Fibroblast of lung (primary cell): ENCODE results near the gene CHD1L. TPM values are rescaled to one million over a fixed set of nuclear protein-coding genes. Genes with fewer than 3 reads are reported as not detected.

ENCODE experiments used
- DNase-seq, 2 donors: peaks; one replicate each; pipeline versions ENCODE4 v3.0.0 to v3.0.0-alpha.2; 2010; ENCODE audit warnings: low read depth in 2 of 2
- H2AFZ ChIP-seq: 2 replicates; pipeline ENCODE4 v1.5.1; 2012; ENCODE audit warnings: low read length, control low read depth, inconsistent platforms
- H3K27ac ChIP-seq: 2 replicates; pipeline ENCODE4 v1.5.1; 2011; ENCODE audit warnings: low read length, control low read depth; ENCODE audit not compliant: insufficient read depth
- H3K27me3 ChIP-seq: 2 replicates; pipeline ENCODE4 v1.5.1; 2011; ENCODE audit warnings: mild to moderate bottlenecking, low read length; ENCODE audit not compliant: control insufficient read depth, insufficient read depth
- H3K36me3 ChIP-seq: 2 replicates; pipeline ENCODE4 v1.5.1; 2011; ENCODE audit warnings: low read length; ENCODE audit not compliant: control insufficient read depth, insufficient read depth
- H3K4me1 ChIP-seq: 2 replicates; pipeline ENCODE4 v1.5.1; 2011; ENCODE audit warnings: low read length; ENCODE audit not compliant: control insufficient read depth, insufficient read depth; ENCODE audit errors: extremely low read depth
- H3K4me2 ChIP-seq: 2 replicates; pipeline ENCODE4 v1.5.1; 2011; ENCODE audit warnings: low read length, control low read depth; ENCODE audit not compliant: insufficient read depth; ENCODE audit errors: extremely low read depth
- H3K4me3 ChIP-seq, 4 experiments: fragments of 200-600 bp in 1 of 4; sonication (generic) in 1 of 4; replicated peaks in 1 of 4; 2 replicates each; pipeline ENCODE4 v1.5.1; 2011 to 2016; ENCODE audit warnings: low read length in 4 of 4, low read depth in 3 of 4, mild to moderate bottlenecking in 3 of 4, control low read depth in 2 of 4, inconsistent platforms in 1 of 4, mixed read lengths in 1 of 4; ENCODE audit not compliant: insufficient read depth in 1 of 4; ENCODE audit errors: control extremely low read depth in 1 of 4
- H3K79me2 ChIP-seq: 2 replicates; pipeline ENCODE4 v1.5.1; 2012; ENCODE audit warnings: mild to moderate bottlenecking, low read length, inconsistent platforms; ENCODE audit not compliant: control insufficient read depth, insufficient read depth
- H3K9ac ChIP-seq: 2 replicates; pipeline ENCODE4 v1.5.1; 2011; ENCODE audit warnings: mild to moderate bottlenecking, low read length, control low read depth; ENCODE audit not compliant: insufficient read depth
- H3K9me3 ChIP-seq: 2 replicates; pipeline ENCODE4 v1.5.1; 2012; ENCODE audit warnings: low read depth, low read length; ENCODE audit not compliant: control insufficient read depth, insufficient read depth
- H4K20me1 ChIP-seq: 2 replicates; pipeline ENCODE4 v1.5.1; 2011; ENCODE audit warnings: low read length; ENCODE audit not compliant: control insufficient read depth, insufficient read depth; ENCODE audit errors: extremely low read depth
- EZH2 ChIP-seq: IDR thresholded peaks from 2 replicates; pipeline ENCODE4 v1.5.1; 2012; ENCODE audit warnings: low read length, control low read depth, mild to moderate bottlenecking; ENCODE audit errors: missing control alignments
- polyA plus RNA-seq, 2 donors: library from polyadenylated mRNA; depleted of rRNA in 1 of 2; stranded (reverse) in 1 of 2; unstranded in 1 of 2; fragments of >200 nt; gene quantifications; 2 replicates each; pipeline ENCODE4 v1.2.1, GENCODE V29; 2011 to 2012; ENCODE audit warnings: missing spikeins in 1 of 2
- total RNA-seq: library from RNA; depleted of rRNA; stranded (reverse); fragments of >200 nt; gene quantifications from 2 replicates; pipeline ENCODE4 v1.2.1, GENCODE V29; 2014
- TF ChIP-seq, protein P1 (sequence below), 2 donors: IDR thresholded peaks in 1 of 2; conservative IDR thresholded peaks in 1 of 2; 1 replicate in 1 of 2; 2 replicates in 1 of 2; pipeline ENCODE4 v1.5.1; 2011 to 2012; ENCODE audit warnings: low read length in 2 of 2, control low read depth in 1 of 2, inconsistent platforms in 1 of 2, low read depth in 1 of 2, mild to moderate bottlenecking in 1 of 2

The CHD1L gene
- total and polyA plus RNA-seq, 2 donors (not counting 1 experiment from before 2014, with no cell fraction given): 35.5 to 36.0 TPM

DNA sequence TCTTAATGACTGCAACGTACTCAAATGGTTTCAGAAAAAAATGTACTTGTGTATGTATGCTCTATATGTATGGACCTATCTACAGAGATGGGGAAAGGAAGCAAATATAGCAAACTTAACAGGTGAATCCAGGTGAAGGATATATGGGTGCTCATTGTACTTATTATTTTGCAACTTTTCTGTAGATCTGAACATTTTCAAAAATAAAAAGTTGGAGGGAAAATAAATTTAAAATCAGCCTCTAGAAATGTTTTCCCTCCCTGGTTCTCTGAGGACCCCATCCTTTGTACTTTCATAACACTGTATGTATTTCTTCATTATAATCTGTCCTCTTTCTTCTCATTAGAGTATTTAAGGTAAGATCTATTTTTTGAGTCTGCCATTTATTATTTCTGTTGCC lies 35.3 kb upstream of the CHD1L start:
- Histone ChIP-seq H2AFZ (no peak overlapping the region), H3K4me1 (no peaks in the 10 kb centered on the region), H3K4me2 (no peak overlapping the region), H3K79me2 (no peaks in the 10 kb centered on the region), H3K27me3 (no peaks in the 10 kb centered on the region), H3K36me3 (no peaks in the 10 kb centered on the region), H3K9ac (no peak overlapping the region), H3K9me3 (no peaks in the 10 kb centered on the region), H3K27ac (no peak overlapping the region), H4K20me1 (no peaks in the 10 kb centered on the region), H3K4me3 (no peak overlapping the region)
- TF ChIP-seq EZH2: no peak
- TF ChIP-seq, protein P1, sequence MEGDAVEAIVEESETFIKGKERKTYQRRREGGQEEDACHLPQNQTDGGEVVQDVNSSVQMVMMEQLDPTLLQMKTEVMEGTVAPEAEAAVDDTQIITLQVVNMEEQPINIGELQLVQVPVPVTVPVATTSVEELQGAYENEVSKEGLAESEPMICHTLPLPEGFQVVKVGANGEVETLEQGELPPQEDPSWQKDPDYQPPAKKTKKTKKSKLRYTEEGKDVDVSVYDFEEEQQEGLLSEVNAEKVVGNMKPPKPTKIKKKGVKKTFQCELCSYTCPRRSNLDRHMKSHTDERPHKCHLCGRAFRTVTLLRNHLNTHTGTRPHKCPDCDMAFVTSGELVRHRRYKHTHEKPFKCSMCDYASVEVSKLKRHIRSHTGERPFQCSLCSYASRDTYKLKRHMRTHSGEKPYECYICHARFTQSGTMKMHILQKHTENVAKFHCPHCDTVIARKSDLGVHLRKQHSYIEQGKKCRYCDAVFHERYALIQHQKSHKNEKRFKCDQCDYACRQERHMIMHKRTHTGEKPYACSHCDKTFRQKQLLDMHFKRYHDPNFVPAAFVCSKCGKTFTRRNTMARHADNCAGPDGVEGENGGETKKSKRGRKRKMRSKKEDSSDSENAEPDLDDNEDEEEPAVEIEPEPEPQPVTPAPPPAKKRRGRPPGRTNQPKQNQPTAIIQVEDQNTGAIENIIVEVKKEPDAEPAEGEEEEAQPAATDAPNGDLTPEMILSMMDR (conservative IDR thresholded peaks at IDR 0.05 in 1 of 2, IDR thresholded peaks at IDR 0.05 in 1 of 2; ENCODE audit: low read depth in 1 of 2, low read length in 2 of 2): no peak
- DNase-seq: no peak

DNA sequence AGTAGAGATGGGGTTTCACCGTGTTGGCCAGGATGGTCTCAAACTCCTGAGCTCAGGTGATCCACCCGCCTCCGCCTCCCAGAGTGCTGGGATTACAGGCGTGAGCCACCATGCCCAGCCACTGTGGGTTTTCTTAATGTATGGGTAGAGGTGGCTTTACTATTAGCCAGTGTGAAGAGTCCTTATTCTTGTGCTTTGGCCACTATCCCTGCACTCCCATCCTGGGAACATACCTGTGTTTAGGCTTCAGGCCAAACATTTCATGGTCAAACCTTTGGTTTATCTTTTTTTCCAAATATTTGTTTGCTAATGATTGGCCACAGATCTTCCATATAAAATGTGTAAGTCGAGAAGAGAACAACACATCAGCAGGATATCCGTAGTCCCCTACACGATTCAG lies 33.9 kb upstream of the CHD1L start:
- no peaks in the 10 kb centered on the region for H3K4me1 ChIP-seq
- TF ChIP-seq, protein P1 (conservative IDR thresholded peaks at IDR 0.05 in 1 of 2, IDR thresholded peaks at IDR 0.05 in 1 of 2; ENCODE audit: low read depth in 1 of 2, low read length in 2 of 2): no peak
- TF ChIP-seq EZH2: no peak
- no peak for DNase-seq
- no peak overlapping the region for H3K27ac ChIP-seq
- no peaks in the 10 kb centered on the region for H4K20me1 ChIP-seq
- no peaks in the 10 kb centered on the region for H3K27me3 ChIP-seq
- H3K9ac ChIP-seq: no peak overlapping the region
- no peaks in the 10 kb centered on the region for H3K36me3 ChIP-seq
- H2AFZ ChIP-seq: no peak overlapping the region
- H3K4me3 ChIP-seq: no peak overlapping the region
- no peaks in the 10 kb centered on the region for H3K9me3 ChIP-seq
- H3K79me2 ChIP-seq: no peaks in the 10 kb centered on the region
- H3K4me2 ChIP-seq: no peak overlapping the region

DNA sequence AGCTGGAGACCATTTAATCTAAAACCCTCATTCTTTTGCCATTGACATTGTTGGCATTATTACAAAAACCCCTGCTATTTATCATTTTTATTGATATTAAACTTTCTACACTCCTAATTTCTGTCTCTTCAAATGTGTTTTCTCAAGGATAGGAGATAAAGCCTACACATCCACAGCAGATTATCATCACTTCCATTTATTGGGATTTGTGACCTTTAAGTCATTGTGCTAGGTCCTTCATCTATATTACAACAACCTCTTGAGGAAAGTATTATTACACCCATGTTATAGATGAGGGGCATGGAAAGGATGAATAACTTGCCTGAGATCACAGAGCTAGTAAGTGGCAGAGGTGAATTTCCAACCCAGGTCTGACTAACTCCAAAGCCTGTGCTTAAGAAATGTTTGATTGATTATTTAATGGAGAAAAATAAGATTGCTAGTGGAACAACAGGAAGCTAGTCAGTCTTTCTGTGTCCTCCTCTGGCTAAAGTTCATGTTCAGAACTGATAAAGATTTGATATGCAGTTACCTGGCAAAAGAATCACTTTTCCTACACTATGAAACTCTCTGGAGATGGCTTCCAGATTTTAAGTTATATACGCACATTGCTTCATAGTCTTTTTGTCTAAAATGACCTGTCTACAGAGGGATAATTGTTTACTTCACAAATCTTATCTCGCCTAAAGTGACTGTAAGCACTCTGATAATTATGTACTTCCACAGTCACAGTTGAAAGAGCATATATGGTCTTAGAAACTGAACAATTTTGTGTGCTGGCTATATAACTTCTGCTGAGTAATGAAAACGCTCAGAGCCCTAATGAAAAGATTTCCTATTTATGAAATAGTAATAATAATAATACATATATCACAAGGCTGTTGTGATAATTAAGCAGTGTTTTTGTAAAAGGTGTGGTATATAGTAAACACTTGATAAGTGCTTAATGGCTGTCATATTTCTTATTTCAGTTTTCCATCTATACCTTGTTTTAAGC lies 32.4 kb upstream of the CHD1L start:
- no peaks in the 10 kb centered on the region for H3K9me3 ChIP-seq
- no peak overlapping the region for H3K4me2 ChIP-seq
- no peak overlapping the region for H3K27ac ChIP-seq
- no peaks in the 10 kb centered on the region for H3K79me2 ChIP-seq
- no peaks in the 10 kb centered on the region for H4K20me1 ChIP-seq
- H3K4me1 ChIP-seq: no peaks in the 10 kb centered on the region
- no peak overlapping the region for H2AFZ ChIP-seq
- DNase-seq: no peak
- no peak overlapping the region for H3K9ac ChIP-seq
- TF ChIP-seq, protein P1 (conservative IDR thresholded peaks at IDR 0.05 in 1 of 2, IDR thresholded peaks at IDR 0.05 in 1 of 2; ENCODE audit: low read depth in 1 of 2, low read length in 2 of 2): no peak
- TF ChIP-seq EZH2: no peak
- H3K36me3 ChIP-seq: no peaks in the 10 kb centered on the region
- H3K4me3 ChIP-seq: no peak overlapping the region
- no peaks in the 10 kb centered on the region for H3K27me3 ChIP-seq
